HepG2 (cell line): ENCODE data around the gene SGIP1. TPM values are rescaled to one million over a fixed set of nuclear protein-coding genes. Genes with fewer than 3 reads are reported as not detected.

Source experiments
- ELF3 ChIP-seq: IDR thresholded peaks from 2 replicates; pipeline ENCODE4 v1.6.1; 2016; ENCODE audit warnings: missing genetic modification reagents, missing compliant biosample characterization
- FOSL1 ChIP-seq: sonication (generic); formaldehyde crosslinking; IDR thresholded peaks from 2 replicates; pipeline ENCODE4 v1.9.0; 2021; ENCODE audit warnings: missing genetic modification reagents, borderline replicate concordance
- GABPB1 ChIP-seq: IDR thresholded peaks from 2 replicates; pipeline ENCODE4 v1.6.1; 2016; ENCODE audit warnings: mild to moderate bottlenecking, missing genetic modification reagents, moderate library complexity, missing compliant biosample characterization
- HMG20A ChIP-seq: IDR thresholded peaks from 2 replicates; pipeline ENCODE4 v1.6.1; 2016; ENCODE audit warnings: borderline replicate concordance
- KMT2A ChIP-seq: sonication (generic); formaldehyde crosslinking; IDR thresholded peaks from 2 replicates; pipeline ENCODE4 v1.4.0; 2020; ENCODE audit warnings: missing genetic modification reagents
- MTF2 ChIP-seq: sonication (generic); formaldehyde crosslinking; IDR thresholded peaks from 2 replicates; pipeline ENCODE4 v1.5.0; 2020; ENCODE audit warnings: missing genetic modification reagents, borderline replicate concordance
- NFATC3 ChIP-seq: sonication (generic); formaldehyde crosslinking; IDR thresholded peaks from 2 replicates; pipeline ENCODE4 v1.5.1; 2020; ENCODE audit warnings: mild to moderate bottlenecking, missing genetic modification reagents
- NFKBIZ ChIP-seq: IDR thresholded peaks from 2 replicates; pipeline ENCODE4 v1.6.1; 2018; ENCODE audit warnings: missing genetic modification reagents, missing compliant biosample characterization
- PITX1 ChIP-seq: sonication (generic); formaldehyde crosslinking; IDR thresholded peaks from 2 replicates; pipeline ENCODE4 v1.5.1; 2020; ENCODE audit warnings: mild to moderate bottlenecking, missing genetic modification reagents
- SIX4 ChIP-seq: sonication (generic); formaldehyde crosslinking; IDR thresholded peaks from 2 replicates; pipeline ENCODE4 v1.4.0; 2020; ENCODE audit warnings: missing genetic modification reagents
- TBX3 ChIP-seq: fragments of 450-650 bp; IDR thresholded peaks from 2 replicates; pipeline ENCODE4 v1.6.1; 2017; ENCODE audit warnings: antibody characterized with exemption, mild to moderate bottlenecking, inconsistent platforms, borderline replicate concordance
- U2AF2 ChIP-seq: fragments of 200-400 bp; formaldehyde crosslinking; IDR thresholded peaks from 2 replicates; pipeline ENCODE4 v1.6.1; 2017; ENCODE audit warnings: low read depth, mild to moderate bottlenecking, low read length
- ZNF24 ChIP-seq: fragments of 450-650 bp; IDR thresholded peaks from 2 replicates; pipeline ENCODE4 v1.6.1; 2017; ENCODE audit warnings: antibody characterized with exemption, mild to moderate bottlenecking
- ZNF292 ChIP-seq: sonication (generic); formaldehyde crosslinking; IDR thresholded peaks from 2 replicates; pipeline ENCODE4 v1.8.1; 2022; ENCODE audit warnings: mild to moderate bottlenecking, low read depth, missing genetic modification reagents, borderline replicate concordance
- ZNF446 ChIP-seq: sonication (generic); formaldehyde crosslinking; IDR thresholded peaks from 2 replicates; pipeline ENCODE4 v1.5.0; 2020; ENCODE audit warnings: mild to moderate bottlenecking, missing genetic modification reagents
- ZNF530 ChIP-seq: sonication (generic); formaldehyde crosslinking; IDR thresholded peaks from 2 replicates; pipeline ENCODE4 v1.5.0; 2020; ENCODE audit warnings: low read depth, mild to moderate bottlenecking, missing genetic modification reagents
- ZNF660 ChIP-seq: sonication (generic); formaldehyde crosslinking; IDR thresholded peaks from 2 replicates; pipeline ENCODE4 v1.5.1; 2020; ENCODE audit warnings: mild to moderate bottlenecking, low read depth, missing genetic modification reagents, borderline replicate concordance
- ZNF790 ChIP-seq: sonication (generic); formaldehyde crosslinking; IDR thresholded peaks from 2 replicates; pipeline ENCODE4 v1.8.0; 2022; ENCODE audit warnings: missing genetic modification reagents, mild to moderate bottlenecking, borderline replicate concordance
- polyA plus RNA-seq, 8 experiments: library from polyadenylated mRNA; depleted of rRNA in 3 of 8; stranded (reverse) in 7 of 8; unstranded in 1 of 8; fragments of >200 nt; fragmentation: Illumina TruSeq in 4 of 8; extraction: Trizol in 4 of 8; gene quantifications; 2 replicates each; pipeline versions ENCODE4 v1.2.1 to v1.2.3, GENCODE V29; 2011 to 2016; ENCODE audit warnings: low read depth in 4 of 8, missing spikeins in 1 of 8, mixed read lengths in 1 of 8; ENCODE audit not compliant: insufficient read depth in 1 of 8
- total RNA-seq, 5 experiments: library from RNA; depleted of rRNA; stranded (reverse); fragments of >200 nt; fragmentation: Illumina TruSeq; extraction: Trizol; gene quantifications; 2 replicates each; pipeline ENCODE4 v1.2.3, GENCODE V29; 2016; ENCODE audit warnings: low read depth in 1 of 5
- TF ChIP-seq, protein P1 (sequence below): sonication (generic); formaldehyde crosslinking; IDR thresholded peaks from 2 replicates; pipeline ENCODE4 v1.4.0; 2020; ENCODE audit warnings: missing genetic modification reagents
- TF ChIP-seq, protein P2 (sequence below): sonication (generic); formaldehyde crosslinking; IDR thresholded peaks from 2 replicates; pipeline ENCODE4 v1.4.0; 2020; ENCODE audit warnings: missing genetic modification reagents
- TF ChIP-seq, protein P3 (sequence below): conservative IDR thresholded peaks from 2 replicates; pipeline ENCODE4 v1.6.1; 2018; ENCODE audit warnings: missing genetic modification reagents
- TF ChIP-seq, protein P4 (sequence below): sonication (generic); formaldehyde crosslinking; IDR thresholded peaks from 2 replicates; pipeline ENCODE4 v1.5.0; 2020; ENCODE audit warnings: mild to moderate bottlenecking, missing genetic modification reagents, borderline replicate concordance

The SGIP1 gene
- total and polyA plus RNA-seq, 2 of the 13 experiments (the other 11 are each of a cell fraction or from before 2014, with no cell fraction given): not detected

DNA sequence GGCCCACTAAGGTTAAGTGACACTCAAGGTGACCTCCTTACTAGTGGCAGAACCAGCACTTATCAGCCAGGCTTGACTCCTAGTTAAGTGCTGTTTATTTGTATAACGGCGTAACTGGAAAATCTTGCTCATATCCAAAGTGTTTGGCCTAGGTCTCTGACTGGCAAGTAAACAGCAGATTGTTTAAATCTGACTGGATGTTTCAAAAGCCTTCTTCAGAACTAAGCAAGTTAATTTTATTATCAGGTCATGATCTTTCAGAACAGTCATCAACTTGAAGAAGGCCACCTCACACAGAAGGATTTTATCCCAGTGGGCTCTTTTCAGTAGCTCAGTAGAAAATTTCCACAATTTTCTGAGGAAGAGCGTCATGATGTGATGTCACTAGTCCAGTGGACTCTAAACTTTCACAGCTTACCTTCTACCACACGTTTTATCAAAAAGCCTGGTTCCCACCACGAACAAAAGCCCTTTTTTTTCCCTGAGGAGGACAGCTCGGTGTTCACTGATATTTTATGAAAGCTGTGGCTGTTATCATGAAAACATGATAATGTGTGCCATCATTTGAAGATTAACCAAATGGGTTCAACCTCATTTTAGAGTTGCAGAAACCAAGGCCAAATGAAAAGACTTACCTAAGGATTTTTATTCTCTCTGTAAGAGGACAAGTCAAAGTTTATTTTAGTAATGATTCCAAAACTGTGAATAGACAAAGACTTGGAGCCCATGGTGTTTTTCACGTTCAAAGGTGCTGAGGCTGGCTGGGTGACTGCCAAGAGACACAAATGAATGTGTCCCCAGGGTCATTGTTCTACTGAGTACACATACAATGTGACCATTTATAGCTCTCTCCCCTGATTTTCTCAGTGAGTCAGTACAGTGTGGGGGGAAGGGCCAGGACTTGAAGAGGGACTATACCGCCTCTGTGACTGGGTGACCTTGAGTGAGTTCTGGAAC, 9.1 kb downstream of the SGIP1 start (continued):
- peak; percentile 48; the same call in 1 of the 2 replicates for TF ChIP-seq ZNF292 (CRISPR knock-in tag)
- TF ChIP-seq ZNF530 (CRISPR knock-in tag): no peak
- TF ChIP-seq ZNF660 (CRISPR knock-in tag): no peak
- TF ChIP-seq NFATC3 (CRISPR knock-in tag): no peak
- no peak for TF ChIP-seq KMT2A (CRISPR knock-in tag)
- TF ChIP-seq, protein P1, sequence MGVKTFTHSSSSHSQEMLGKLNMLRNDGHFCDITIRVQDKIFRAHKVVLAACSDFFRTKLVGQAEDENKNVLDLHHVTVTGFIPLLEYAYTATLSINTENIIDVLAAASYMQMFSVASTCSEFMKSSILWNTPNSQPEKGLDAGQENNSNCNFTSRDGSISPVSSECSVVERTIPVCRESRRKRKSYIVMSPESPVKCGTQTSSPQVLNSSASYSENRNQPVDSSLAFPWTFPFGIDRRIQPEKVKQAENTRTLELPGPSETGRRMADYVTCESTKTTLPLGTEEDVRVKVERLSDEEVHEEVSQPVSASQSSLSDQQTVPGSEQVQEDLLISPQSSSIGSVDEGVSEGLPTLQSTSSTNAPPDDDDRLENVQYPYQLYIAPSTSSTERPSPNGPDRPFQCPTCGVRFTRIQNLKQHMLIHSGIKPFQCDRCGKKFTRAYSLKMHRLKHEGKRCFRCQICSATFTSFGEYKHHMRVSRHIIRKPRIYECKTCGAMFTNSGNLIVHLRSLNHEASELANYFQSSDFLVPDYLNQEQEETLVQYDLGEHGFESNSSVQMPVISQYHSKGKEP (CRISPR knock-in tag): no peak
- TF ChIP-seq, protein P2, sequence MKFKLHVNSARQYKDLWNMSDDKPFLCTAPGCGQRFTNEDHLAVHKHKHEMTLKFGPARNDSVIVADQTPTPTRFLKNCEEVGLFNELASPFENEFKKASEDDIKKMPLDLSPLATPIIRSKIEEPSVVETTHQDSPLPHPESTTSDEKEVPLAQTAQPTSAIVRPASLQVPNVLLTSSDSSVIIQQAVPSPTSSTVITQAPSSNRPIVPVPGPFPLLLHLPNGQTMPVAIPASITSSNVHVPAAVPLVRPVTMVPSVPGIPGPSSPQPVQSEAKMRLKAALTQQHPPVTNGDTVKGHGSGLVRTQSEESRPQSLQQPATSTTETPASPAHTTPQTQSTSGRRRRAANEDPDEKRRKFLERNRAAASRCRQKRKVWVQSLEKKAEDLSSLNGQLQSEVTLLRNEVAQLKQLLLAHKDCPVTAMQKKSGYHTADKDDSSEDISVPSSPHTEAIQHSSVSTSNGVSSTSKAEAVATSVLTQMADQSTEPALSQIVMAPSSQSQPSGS: 0 out of 2 replicates have a peak, but pooled peaks have one; percentile 42
- peak; percentile 92 for TF ChIP-seq HMG20A (CRISPR knock-in tag)
- 0 out of 2 replicates have a peak, but pooled peaks have one; percentile 2 for TF ChIP-seq ZNF24
- TF ChIP-seq ELF3: peak; percentile 69; the same call in 1 of the 2 replicates
- TF ChIP-seq ZNF446 (CRISPR knock-in tag): no peak
- TF ChIP-seq GABPB1 (CRISPR knock-in tag): no peak
- TF ChIP-seq FOSL1 (CRISPR knock-in tag): peak; percentile 71; the same call in 1 of the 2 replicates
- TF ChIP-seq TBX3: peak; percentile 86; the same call in 1 of the 2 replicates
- peak; percentile 70; the same call in 1 of the 2 replicates for TF ChIP-seq PITX1 (CRISPR knock-in tag)
- TF ChIP-seq NFKBIZ (CRISPR knock-in tag): no peak
- TF ChIP-seq U2AF2: no peak
- TF ChIP-seq ZNF790 (CRISPR knock-in tag): no peak
- TF ChIP-seq, protein P3, sequence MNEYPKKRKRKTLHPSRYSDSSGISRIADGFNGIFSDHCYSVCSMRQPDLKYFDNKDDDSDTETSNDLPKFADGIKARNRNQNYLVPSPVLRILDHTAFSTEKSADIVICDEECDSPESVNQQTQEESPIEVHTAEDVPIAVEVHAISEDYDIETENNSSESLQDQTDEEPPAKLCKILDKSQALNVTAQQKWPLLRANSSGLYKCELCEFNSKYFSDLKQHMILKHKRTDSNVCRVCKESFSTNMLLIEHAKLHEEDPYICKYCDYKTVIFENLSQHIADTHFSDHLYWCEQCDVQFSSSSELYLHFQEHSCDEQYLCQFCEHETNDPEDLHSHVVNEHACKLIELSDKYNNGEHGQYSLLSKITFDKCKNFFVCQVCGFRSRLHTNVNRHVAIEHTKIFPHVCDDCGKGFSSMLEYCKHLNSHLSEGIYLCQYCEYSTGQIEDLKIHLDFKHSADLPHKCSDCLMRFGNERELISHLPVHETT (CRISPR knock-in tag): no peak
- no peak for TF ChIP-seq MTF2 (CRISPR knock-in tag)
- TF ChIP-seq SIX4 (CRISPR knock-in tag): no peak
- TF ChIP-seq, protein P4, sequence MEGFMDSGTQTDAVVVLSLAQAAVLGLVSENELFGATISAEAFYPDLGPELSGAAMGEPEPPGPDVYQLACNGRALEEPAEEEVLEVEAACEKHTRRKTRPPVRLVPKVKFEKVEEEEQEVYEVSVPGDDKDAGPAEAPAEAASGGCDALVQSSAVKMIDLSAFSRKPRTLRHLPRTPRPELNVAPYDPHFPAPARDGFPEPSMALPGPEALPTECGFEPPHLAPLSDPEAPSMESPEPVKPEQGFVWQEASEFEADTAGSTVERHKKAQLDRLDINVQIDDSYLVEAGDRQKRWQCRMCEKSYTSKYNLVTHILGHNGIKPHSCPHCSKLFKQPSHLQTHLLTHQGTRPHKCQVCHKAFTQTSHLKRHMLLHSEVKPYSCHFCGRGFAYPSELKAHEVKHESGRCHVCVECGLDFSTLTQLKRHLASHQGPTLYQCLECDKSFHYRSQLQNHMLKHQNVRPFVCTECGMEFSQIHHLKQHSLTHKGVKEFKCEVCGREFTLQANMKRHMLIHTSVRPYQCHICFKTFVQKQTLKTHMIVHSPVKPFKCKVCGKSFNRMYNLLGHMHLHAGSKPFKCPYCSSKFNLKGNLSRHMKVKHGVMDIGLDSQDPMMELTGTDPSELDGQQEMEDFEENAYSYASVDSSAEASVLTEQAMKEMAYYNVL: peak; percentile 46; the same call in 1 of the 2 replicates
